Measurements from ENCODE around the gene ABHD12.

GRCh38 chr20:25402583-25402982 is 11.9 kb upstream of the ABHD12 start:
- TF ChIP-seq MYC (IDR thresholded peaks at IDR 0.05; ENCODE audit: low read depth, low read length) (no peak), POLR2A (IDR thresholded peaks at IDR 0.05; ENCODE audit: low read depth, low read length) (no peak), JUN (IDR thresholded peaks at IDR 0.05; ENCODE audit: borderline replicate concordance, insufficient read depth, insufficient read length, low read depth) (no peak), CTCF (IDR thresholded peaks at IDR 0.05; ENCODE audit: extremely low read depth in 1 of 2, insufficient read depth in 1 of 2, low read depth in 1 of 2, low read length in 2 of 2) (no peak), EZH2 (IDR thresholded peaks at IDR 0.05; ENCODE audit: borderline replicate concordance, low read depth, low read length, severe bottlenecking) (no peak), MAX (IDR thresholded peaks at IDR 0.05; ENCODE audit: insufficient read depth, insufficient read length) (no peak), FOS (IDR thresholded peaks at IDR 0.05; ENCODE audit: borderline replicate concordance, insufficient read depth, low read length) (no peak), GATA2 (IDR thresholded peaks at IDR 0.05; ENCODE audit: insufficient read depth, insufficient read length, low read depth, low read length) (no peak)
